Adrenal gland (tissue), 12 donors: ENCODE data around the gene PPM1A. TPM values are rescaled to one million over a fixed set of nuclear protein-coding genes. Genes with fewer than 3 reads are reported as not detected.

ENCODE experiments used
- DNase-seq, 7 donors: peaks; one replicate each; pipeline ENCODE4 v3.0.0-alpha.2; 2019 to 2020
- H3K27ac ChIP-seq, 5 donors: fragments of 200-600 bp; sonication (generic) in 4 of 5; 1 replicate in 3 of 5; 2 replicates in 2 of 5; pipeline versions ENCODE4 v1.5.1 to v1.8.0; 2016 to 2020; ENCODE audit warnings: mild to moderate bottlenecking in 1 of 5
- H3K27me3 ChIP-seq: fragments of 200-600 bp; 2 replicates; pipeline ENCODE4 v1.8.0; 2021
- H3K36me3 ChIP-seq, 2 donors: fragments of 200-600 bp; replicated peaks in 1 of 2; 1 replicate in 1 of 2; 2 replicates in 1 of 2; pipeline versions ENCODE4 v1.5.1 to v1.8.0; 2018 to 2022
- H3K4me1 ChIP-seq, 2 donors: fragments of 200-600 bp; replicated peaks in 1 of 2; 1 replicate in 1 of 2; 2 replicates in 1 of 2; pipeline versions ENCODE4 v1.5.1 to v1.8.0; 2018 to 2021
- H3K4me3 ChIP-seq, 4 donors: fragments of 200-600 bp; sonication (generic) in 3 of 4; one replicate each; pipeline ENCODE4 v1.5.1; 2016 to 2018
- H3K9me3 ChIP-seq, 3 donors: fragments of 200-600 bp; sonication (generic) in 1 of 3; replicated peaks in 1 of 3; 1 replicate in 2 of 3; 2 replicates in 1 of 3; pipeline versions ENCODE4 v1.5.1 to v1.8.0; 2016 to 2021
- POLR2A ChIP-seq, 2 donors: fragments of 450-650 bp; IDR thresholded peaks; one replicate each; pipeline ENCODE4 v1.6.1; 2017; ENCODE audit warnings: antibody characterized with exemption in 2 of 2, mild to moderate bottlenecking in 2 of 2, moderate library complexity in 1 of 2
- WGBS, 4 donors: extraction: QIAGEN DNeasy Blood & Tissue Kit in 2 of 4; methylation state at CpG; one replicate each; pipeline versions ENCODE4 v1.1.5 to v1.1.7; 2013 to 2017; 5-methylcytosine and 5-hydroxymethylcytosine counted together
- intact Hi-C, 2 donors: fragments of 100-400 bp; cut with DNase I; formaldehyde crosslinking; loops; one replicate each; pipeline versions ENCODE4 v1.14.1 to v1.15.0; 2022 to 2023
- polyA plus RNA-seq, 3 donors: library from polyadenylated mRNA; stranded (reverse); fragments of 200-250 nt in 2 of 3; fragments of 350-450 nt in 1 of 3; fragmentation: Illumina TruSeq in 1 of 3; extraction: RNeasy Lipid Tissue Mini Kit (QIAGEN cat#74804) in 1 of 3; gene quantifications; one replicate each; pipeline ENCODE4 v1.2.3, GENCODE V29; 2013 to 2014
- total RNA-seq, 9 donors: library from RNA; depleted of rRNA in 4 of 9; stranded (reverse); fragments of >200 nt in 4 of 9; fragments of 120-200 nt in 1 of 9; fragmentation: NEBNext Ultra II Directional in 1 of 9; extraction: Animal tissue kit (Norgen Biotek cat#: 25700) in 1 of 9; gene quantifications; one replicate each; pipeline versions ENCODE4 v1.1.0 to v1.2.4, GENCODE V29; 2013 to 2023
- TF ChIP-seq, protein P1 (sequence below), 6 experiments: fragments of 450-650 bp in 4 of 6; fragments of 200-600 bp in 2 of 6; sonication (generic) in 1 of 6; IDR thresholded peaks; 1 replicate in 5 of 6; 2 replicates in 1 of 6; pipeline versions ENCODE4 v1.5.1 to v1.8.0; 2016 to 2021; ENCODE audit warnings: antibody characterized with exemption in 6 of 6, mild to moderate bottlenecking in 2 of 6, moderate library complexity in 1 of 6
- donor health status: healthy with polysubstance abuse.
- donor health status: Bipolar disorder and iron deficiency.
- donor health status: DM: yes; HTN: yes; CAD: no.
- donor health status: DM: no; HTN: no; CAD: no.
- donor health status: DM: no; HTN: no; CAD: no.
- donor health status: DM: yes; HTN: yes; CAD: no.

The PPM1A gene
- total and polyA plus RNA-seq, 12 donors, result 19.1 to 56.5 (median 34.2) TPM

GRCh38 chr14:60277605-60278190 lies 28.7 kb downstream of the PPM1A start:
- peaks cover 4 to 53% of the 10 kb centered on the region in 2 donors for H3K4me1 ChIP-seq
- 63 to 75% (median 70%) methylated on average over 2 of the region's 2 CpGs for WGBS, 4 donors

DNA sequence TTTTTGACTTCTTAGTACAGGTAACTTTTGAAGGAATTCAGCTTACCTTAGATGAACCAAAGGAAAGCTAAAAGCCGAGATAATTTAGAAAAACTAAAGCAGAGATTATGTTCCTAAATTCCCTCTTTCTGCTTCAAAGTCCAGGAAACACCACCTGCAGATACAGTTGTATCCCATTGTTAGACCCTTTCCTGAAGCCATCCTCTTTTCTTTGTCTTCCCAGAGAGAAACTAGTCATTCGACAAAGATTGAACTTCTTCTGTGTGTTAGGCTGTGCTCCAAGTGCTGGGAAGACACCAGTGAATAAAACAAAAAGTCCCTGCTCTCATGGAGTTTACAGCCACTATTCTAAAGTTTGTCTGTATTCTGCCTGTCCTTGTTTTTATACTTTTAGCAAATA lies 29.3 kb downstream of the PPM1A start:
- peaks cover 0 to 11% of the 10 kb centered on the region in 2 donors for H3K36me3 ChIP-seq
- TF ChIP-seq, protein P1, sequence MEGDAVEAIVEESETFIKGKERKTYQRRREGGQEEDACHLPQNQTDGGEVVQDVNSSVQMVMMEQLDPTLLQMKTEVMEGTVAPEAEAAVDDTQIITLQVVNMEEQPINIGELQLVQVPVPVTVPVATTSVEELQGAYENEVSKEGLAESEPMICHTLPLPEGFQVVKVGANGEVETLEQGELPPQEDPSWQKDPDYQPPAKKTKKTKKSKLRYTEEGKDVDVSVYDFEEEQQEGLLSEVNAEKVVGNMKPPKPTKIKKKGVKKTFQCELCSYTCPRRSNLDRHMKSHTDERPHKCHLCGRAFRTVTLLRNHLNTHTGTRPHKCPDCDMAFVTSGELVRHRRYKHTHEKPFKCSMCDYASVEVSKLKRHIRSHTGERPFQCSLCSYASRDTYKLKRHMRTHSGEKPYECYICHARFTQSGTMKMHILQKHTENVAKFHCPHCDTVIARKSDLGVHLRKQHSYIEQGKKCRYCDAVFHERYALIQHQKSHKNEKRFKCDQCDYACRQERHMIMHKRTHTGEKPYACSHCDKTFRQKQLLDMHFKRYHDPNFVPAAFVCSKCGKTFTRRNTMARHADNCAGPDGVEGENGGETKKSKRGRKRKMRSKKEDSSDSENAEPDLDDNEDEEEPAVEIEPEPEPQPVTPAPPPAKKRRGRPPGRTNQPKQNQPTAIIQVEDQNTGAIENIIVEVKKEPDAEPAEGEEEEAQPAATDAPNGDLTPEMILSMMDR (IDR thresholded peaks at IDR 0.05), result no peak
- TF ChIP-seq POLR2A (IDR thresholded peaks at IDR 0.05), result no peak
- DNase-seq, result no peak
- H3K4me1 ChIP-seq, result peaks cover 4 to 50% of the 10 kb centered on the region in 2 donors
- no peaks in the 10 kb centered on the region for H3K27me3 ChIP-seq
- intact Hi-C loops, result no loop called here
- no peaks in the 10 kb centered on the region for H3K9me3 ChIP-seq
- no peak overlapping the region for H3K4me3 ChIP-seq
- WGBS, 4 donors, result 56 to 68% (median 66%) methylated on average over 2 of the region's 2 CpGs
- no peak overlapping the region for H3K27ac ChIP-seq

More at GRCh38 chr14:60277605-60278190, 28.7 kb downstream of the PPM1A start:
- intact Hi-C loops, result no loop called here
- TF ChIP-seq, protein P1 (IDR thresholded peaks at IDR 0.05), result no peak
- no peak for TF ChIP-seq POLR2A (IDR thresholded peaks at IDR 0.05)
- Histone ChIP-seq H3K9me3 (no peaks in the 10 kb centered on the region), H3K36me3 (peaks cover 0 to 6% of the 10 kb centered on the region in 2 donors), H3K27me3 (no peaks in the 10 kb centered on the region), H3K4me3 (no peak overlapping the region), H3K27ac (no peak overlapping the region)
- no peak for DNase-seq

DNA sequence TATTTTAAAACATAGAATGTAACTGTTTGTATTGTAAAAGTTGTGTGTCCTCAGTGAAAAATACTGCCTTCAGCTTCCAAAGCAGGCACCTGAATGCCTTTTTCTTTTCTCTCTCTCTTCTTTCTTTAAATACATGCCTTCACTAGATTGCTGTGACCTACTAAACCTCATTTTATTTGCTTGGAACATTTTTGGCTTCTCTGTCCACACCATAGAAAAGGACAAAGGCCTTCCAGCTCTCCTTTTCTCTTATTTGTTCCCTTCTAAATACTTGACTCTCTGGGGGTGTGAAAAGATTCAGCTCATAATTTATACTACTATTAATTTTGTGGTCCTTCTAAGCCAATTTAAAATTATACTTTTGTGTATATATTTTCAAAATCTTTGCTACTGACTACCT lies 38.4 kb downstream of the PPM1A start:
- intact Hi-C loops, result no loop called here
- Histone ChIP-seq H3K27ac (no peak overlapping the region), H3K9me3 (no peaks in the 10 kb centered on the region), H3K27me3 (no peaks in the 10 kb centered on the region), H3K36me3 (peaks cover 0 to 32% of the 10 kb centered on the region in 2 donors), H3K4me3 (no peak overlapping the region), H3K4me1 (no peaks in the 10 kb centered on the region)
- TF ChIP-seq, protein P1 (IDR thresholded peaks at IDR 0.05), result no peak
- no peak for TF ChIP-seq POLR2A (IDR thresholded peaks at IDR 0.05)
- DNase-seq, result no peak

GRCh38 chr14:60288279-60288678 lies 39.3 kb downstream of the PPM1A start:
- WGBS, 4 donors, result 98 to 100% (median 100%) methylated on average over 1 of the region's 1 CpG

More at GRCh38 chr14:60288279-60288678, 39.3 kb downstream of the PPM1A start:
- no peaks in the 10 kb centered on the region for H3K9me3 ChIP-seq
- intact Hi-C loops, result no loop called here
- H3K27me3 ChIP-seq, result no peaks in the 10 kb centered on the region
- H3K27ac ChIP-seq, result no peak overlapping the region
- no peaks in the 10 kb centered on the region for H3K4me1 ChIP-seq
- H3K36me3 ChIP-seq, result peaks cover 0 to 24% of the 10 kb centered on the region in 2 donors
- DNase-seq, result no peak
- TF ChIP-seq, protein P1 (IDR thresholded peaks at IDR 0.05), result no peak
- no peak for TF ChIP-seq POLR2A (IDR thresholded peaks at IDR 0.05)
- no peak overlapping the region for H3K4me3 ChIP-seq
